KMS-11 (cell line): Measurements from ENCODE around the gene LIMK2.

Experiments used
- H2AFZ ChIP-seq: fragments of 200-600 bp; sonication (generic); 2 replicates; pipeline ENCODE4 v1.6.1; 2016; ENCODE audit warnings: antibody characterized with exemption, mixed run types, low read depth
- H3K27ac ChIP-seq: fragments of 200-600 bp; sonication (generic); 2 replicates; pipeline ENCODE4 v1.6.1; 2016; ENCODE audit warnings: mild to moderate bottlenecking, mixed run types
- H3K27me3 ChIP-seq: fragments of 200-600 bp; sonication (generic); 2 replicates; pipeline ENCODE4 v1.6.1; 2017; ENCODE audit warnings: mild to moderate bottlenecking, low read depth, mixed run types, moderate library complexity; ENCODE audit not compliant: insufficient read depth
- H3K36me3 ChIP-seq: fragments of 200-600 bp; sonication (generic); 2 replicates; pipeline ENCODE4 v1.6.1; 2017; ENCODE audit warnings: mild to moderate bottlenecking, mixed run types; ENCODE audit not compliant: insufficient read depth
- H3K4me1 ChIP-seq: fragments of 200-600 bp; sonication (generic); 2 replicates; pipeline ENCODE4 v1.6.1; 2016; ENCODE audit warnings: mild to moderate bottlenecking, low read depth, mixed run types; ENCODE audit not compliant: poor library complexity, severe bottlenecking
- H3K4me2 ChIP-seq: fragments of 200-600 bp; sonication (generic); 2 replicates; pipeline ENCODE4 v1.7.0; 2016; ENCODE audit warnings: mild to moderate bottlenecking, mixed run types
- H3K4me3 ChIP-seq: fragments of 200-600 bp; sonication (generic); IDR thresholded peaks from 2 replicates; pipeline ENCODE4 v1.6.1; 2017; ENCODE audit warnings: low read depth, low read length, mixed read lengths; ENCODE audit not compliant: insufficient read depth
- H3K79me2 ChIP-seq: fragments of 200-600 bp; sonication (generic); 2 replicates; pipeline ENCODE4 v1.6.1; 2016; ENCODE audit warnings: low read depth, mixed run types; ENCODE audit not compliant: insufficient read depth
- H3K9ac ChIP-seq: fragments of 200-600 bp; sonication (generic); 2 replicates; pipeline ENCODE4 v1.6.1; 2016; ENCODE audit warnings: mild to moderate bottlenecking, mixed run types
- H4K20me1 ChIP-seq: fragments of 200-600 bp; sonication (generic); 2 replicates; pipeline ENCODE4 v1.6.1; 2016; ENCODE audit warnings: mild to moderate bottlenecking, mixed run types; ENCODE audit not compliant: insufficient read depth
- CTCF ChIP-seq: fragments of 200-600 bp; sonication (generic); conservative IDR thresholded peaks from 2 replicates; pipeline ENCODE4 v1.6.1; 2017; ENCODE audit warnings: low read depth, mild to moderate bottlenecking, antibody characterized with exemption, low read length, moderate library complexity, mixed read lengths

Gene LIMK2

GRCh38 chr22:31272522-31273446 is 60.7 kb downstream of the LIMK2 start:
- no peaks in the 10 kb centered on the region for H3K4me1 ChIP-seq
- no peak overlapping the region for H3K27ac ChIP-seq
- no peak overlapping the region for H3K4me2 ChIP-seq
- no peaks in the 10 kb centered on the region for H3K79me2 ChIP-seq
- no peak overlapping the region for H3K9ac ChIP-seq
- H2AFZ ChIP-seq = no peak overlapping the region
- no peaks in the 10 kb centered on the region for H3K36me3 ChIP-seq
- no peaks in the 10 kb centered on the region for H3K27me3 ChIP-seq
- no peak overlapping the region for H3K4me3 ChIP-seq
- H4K20me1 ChIP-seq = no peaks in the 10 kb centered on the region
- TF ChIP-seq CTCF = peak; percentile 73

- Histone ChIP-seq H4K20me1 (no peaks in the 10 kb centered on the region), H3K36me3 (no peaks in the 10 kb centered on the region), H3K4me3 (no peak overlapping the region), H3K27me3 (no peaks in the 10 kb centered on the region), H2AFZ (no peak overlapping the region), H3K27ac (no peak overlapping the region), H3K4me1 (no peaks in the 10 kb centered on the region), H3K4me2 (no peak overlapping the region), H3K79me2 (no peaks in the 10 kb centered on the region), H3K9ac (no peak overlapping the region)
- TF ChIP-seq CTCF = no peak
Measured at GRCh38 chr22:31274017-31274416, 61.9 kb downstream of the LIMK2 start.

- Histone ChIP-seq H2AFZ (no peak overlapping the region), H3K27me3 (no peaks in the 10 kb centered on the region), H3K79me2 (no peaks in the 10 kb centered on the region), H3K4me2 (no peak overlapping the region), H3K4me1 (no peaks in the 10 kb centered on the region), H3K4me3 (no peak overlapping the region), H3K27ac (no peak overlapping the region), H4K20me1 (no peaks in the 10 kb centered on the region), H3K9ac (no peak overlapping the region), H3K36me3 (no peaks in the 10 kb centered on the region)
- TF ChIP-seq CTCF = no peak
Measured at GRCh38 chr22:31275018-31275417, 62.9 kb downstream of the LIMK2 start.

- no peak overlapping the region for H3K4me2 ChIP-seq
- no peak for TF ChIP-seq CTCF
Measured at GRCh38 chr22:31275576-31275975, 63.5 kb downstream of the LIMK2 start.

More at GRCh38 chr22:31275576-31275975, 63.5 kb downstream of the LIMK2 start:
- no peak overlapping the region for H2AFZ ChIP-seq
- no peaks in the 10 kb centered on the region for H3K79me2 ChIP-seq
- H3K27ac ChIP-seq = no peak overlapping the region
- no peaks in the 10 kb centered on the region for H3K4me1 ChIP-seq
- no peaks in the 10 kb centered on the region for H4K20me1 ChIP-seq
- H3K4me3 ChIP-seq = no peak overlapping the region
- no peak overlapping the region for H3K9ac ChIP-seq
- no peaks in the 10 kb centered on the region for H3K36me3 ChIP-seq
- no peaks in the 10 kb centered on the region for H3K27me3 ChIP-seq
